KMS-11 (cell line): ENCODE results near the gene TTC38.
A peak's percentile ranks its signal among the peaks of the same experiment; 100 is the strongest.

Source experiments
- H2AFZ ChIP-seq: fragments of 200-600 bp; sonication (generic); 2 replicates; pipeline ENCODE4 v1.6.1; 2016; ENCODE audit warnings: antibody characterized with exemption, mixed run types, low read depth
- H3K27ac ChIP-seq: fragments of 200-600 bp; sonication (generic); 2 replicates; pipeline ENCODE4 v1.6.1; 2016; ENCODE audit warnings: mild to moderate bottlenecking, mixed run types
- H3K27me3 ChIP-seq: fragments of 200-600 bp; sonication (generic); 2 replicates; pipeline ENCODE4 v1.6.1; 2017; ENCODE audit warnings: mild to moderate bottlenecking, low read depth, mixed run types, moderate library complexity; ENCODE audit not compliant: insufficient read depth
- H3K36me3 ChIP-seq: fragments of 200-600 bp; sonication (generic); 2 replicates; pipeline ENCODE4 v1.6.1; 2017; ENCODE audit warnings: mild to moderate bottlenecking, mixed run types; ENCODE audit not compliant: insufficient read depth
- H3K4me1 ChIP-seq: fragments of 200-600 bp; sonication (generic); 2 replicates; pipeline ENCODE4 v1.6.1; 2016; ENCODE audit warnings: mild to moderate bottlenecking, low read depth, mixed run types; ENCODE audit not compliant: poor library complexity, severe bottlenecking
- H3K4me2 ChIP-seq: fragments of 200-600 bp; sonication (generic); 2 replicates; pipeline ENCODE4 v1.7.0; 2016; ENCODE audit warnings: mild to moderate bottlenecking, mixed run types
- H3K4me3 ChIP-seq: fragments of 200-600 bp; sonication (generic); IDR thresholded peaks from 2 replicates; pipeline ENCODE4 v1.6.1; 2017; ENCODE audit warnings: low read depth, low read length, mixed read lengths; ENCODE audit not compliant: insufficient read depth
- H3K79me2 ChIP-seq: fragments of 200-600 bp; sonication (generic); 2 replicates; pipeline ENCODE4 v1.6.1; 2016; ENCODE audit warnings: low read depth, mixed run types; ENCODE audit not compliant: insufficient read depth
- H3K9ac ChIP-seq: fragments of 200-600 bp; sonication (generic); 2 replicates; pipeline ENCODE4 v1.6.1; 2016; ENCODE audit warnings: mild to moderate bottlenecking, mixed run types
- H4K20me1 ChIP-seq: fragments of 200-600 bp; sonication (generic); 2 replicates; pipeline ENCODE4 v1.6.1; 2016; ENCODE audit warnings: mild to moderate bottlenecking, mixed run types; ENCODE audit not compliant: insufficient read depth
- CTCF ChIP-seq: fragments of 200-600 bp; sonication (generic); conservative IDR thresholded peaks from 2 replicates; pipeline ENCODE4 v1.6.1; 2017; ENCODE audit warnings: low read depth, mild to moderate bottlenecking, antibody characterized with exemption, low read length, moderate library complexity, mixed read lengths

TTC38 gene

GRCh38 chr22:46290121-46290842, 22.5 kb downstream of the TTC38 start:
- Histone ChIP-seq H3K36me3 (no peaks in the 10 kb centered on the region), H3K27me3 (no peaks in the 10 kb centered on the region), H3K27ac (no peak overlapping the region), H3K79me2 (no peaks in the 10 kb centered on the region), H2AFZ (no peak overlapping the region), H3K9ac (no peak overlapping the region), H3K4me2 (no peak overlapping the region), H3K4me1 (peaks cover 24% of the 10 kb centered on the region), H4K20me1 (no peaks in the 10 kb centered on the region), H3K4me3 (no peak overlapping the region)
- TF ChIP-seq CTCF: no peak

- H3K4me1 ChIP-seq: peaks cover 31% of the 10 kb centered on the region
- H3K36me3 ChIP-seq: no peaks in the 10 kb centered on the region
- H2AFZ ChIP-seq: no peak overlapping the region
- no peak overlapping the region for H3K9ac ChIP-seq
- H3K27me3 ChIP-seq: no peaks in the 10 kb centered on the region
- TF ChIP-seq CTCF: no peak
- H3K27ac ChIP-seq: no peak overlapping the region
- H3K4me2 ChIP-seq: no peak overlapping the region
- no peaks in the 10 kb centered on the region for H4K20me1 ChIP-seq
- H3K4me3 ChIP-seq: no peak overlapping the region
- H3K79me2 ChIP-seq: no peaks in the 10 kb centered on the region
Observed at GRCh38 chr22:46290843-46291785, 23.3 kb downstream of the TTC38 start.

GRCh38 chr22:46292173-46292572, 24.4 kb downstream of the TTC38 start:
- TF ChIP-seq CTCF: no peak
- Histone ChIP-seq H2AFZ (no peak overlapping the region), H4K20me1 (no peaks in the 10 kb centered on the region), H3K27ac (no peak overlapping the region), H3K27me3 (no peaks in the 10 kb centered on the region), H3K4me1 (peaks cover 31% of the 10 kb centered on the region), H3K9ac (no peak overlapping the region), H3K4me2 (no peak overlapping the region), H3K36me3 (no peaks in the 10 kb centered on the region), H3K4me3 (no peak overlapping the region), H3K79me2 (peaks cover 2% of the 10 kb centered on the region; the same call in 1 of the 2 replicates)

GRCh38 chr22:46292732-46293131, 24.9 kb downstream of the TTC38 start:
- no peaks in the 10 kb centered on the region for H3K36me3 ChIP-seq
- no peaks in the 10 kb centered on the region for H4K20me1 ChIP-seq
- peak overlapping the region; percentile 30; the same call in 1 of the 2 replicates for H3K9ac ChIP-seq
- H3K4me3 ChIP-seq: no peak overlapping the region
- peak overlapping the region; percentile 48; the same call in 1 of the 2 replicates for H3K4me2 ChIP-seq
- no peak overlapping the region; the same call in 1 of the 2 replicates for H3K27ac ChIP-seq
- peaks cover 7% of the 10 kb centered on the region for H3K79me2 ChIP-seq
- peak overlapping the region; percentile 64; the same call in 1 of the 2 replicates for H2AFZ ChIP-seq
- no peak for TF ChIP-seq CTCF
- H3K27me3 ChIP-seq: no peaks in the 10 kb centered on the region
- peaks cover 33% of the 10 kb centered on the region for H3K4me1 ChIP-seq
